Measurements from ENCODE around the gene GALC.

Gene GALC

DNA sequence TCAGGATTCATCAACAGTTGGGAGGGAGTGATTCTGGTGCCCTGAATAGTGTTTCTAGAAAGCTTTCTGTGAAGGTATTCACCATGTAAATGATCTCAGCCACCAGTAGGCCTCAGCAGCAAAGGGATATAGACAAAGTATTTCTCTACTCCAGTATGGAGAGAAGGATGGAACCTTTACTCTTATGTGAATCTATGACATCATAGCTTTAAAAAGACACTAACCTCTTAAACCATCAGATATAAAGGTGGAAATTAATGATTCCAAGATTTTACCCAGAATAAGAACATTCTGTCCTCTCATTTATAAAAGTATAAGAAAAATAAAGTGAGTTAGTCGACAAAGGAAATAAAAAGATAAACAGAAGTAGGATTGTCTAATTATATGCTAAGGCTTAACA, 16.5 kb upstream of the GALC start:
- Mint-ChIP-seq H3K9me3 (no peaks in the 10 kb centered on the region), H3K4me3 (no peak overlapping the region), H3K4me1 (no peaks in the 10 kb centered on the region), H3K27me3 (ENCODE audit: low read depth, poor library complexity) (peaks cover 8% of the 10 kb centered on the region), H3K36me3 (ENCODE audit: low read depth) (no peaks in the 10 kb centered on the region), H3K27ac (no peak overlapping the region)
- no peak for DNase-seq
- TF ChIP-seq, protein P1, sequence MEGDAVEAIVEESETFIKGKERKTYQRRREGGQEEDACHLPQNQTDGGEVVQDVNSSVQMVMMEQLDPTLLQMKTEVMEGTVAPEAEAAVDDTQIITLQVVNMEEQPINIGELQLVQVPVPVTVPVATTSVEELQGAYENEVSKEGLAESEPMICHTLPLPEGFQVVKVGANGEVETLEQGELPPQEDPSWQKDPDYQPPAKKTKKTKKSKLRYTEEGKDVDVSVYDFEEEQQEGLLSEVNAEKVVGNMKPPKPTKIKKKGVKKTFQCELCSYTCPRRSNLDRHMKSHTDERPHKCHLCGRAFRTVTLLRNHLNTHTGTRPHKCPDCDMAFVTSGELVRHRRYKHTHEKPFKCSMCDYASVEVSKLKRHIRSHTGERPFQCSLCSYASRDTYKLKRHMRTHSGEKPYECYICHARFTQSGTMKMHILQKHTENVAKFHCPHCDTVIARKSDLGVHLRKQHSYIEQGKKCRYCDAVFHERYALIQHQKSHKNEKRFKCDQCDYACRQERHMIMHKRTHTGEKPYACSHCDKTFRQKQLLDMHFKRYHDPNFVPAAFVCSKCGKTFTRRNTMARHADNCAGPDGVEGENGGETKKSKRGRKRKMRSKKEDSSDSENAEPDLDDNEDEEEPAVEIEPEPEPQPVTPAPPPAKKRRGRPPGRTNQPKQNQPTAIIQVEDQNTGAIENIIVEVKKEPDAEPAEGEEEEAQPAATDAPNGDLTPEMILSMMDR (IDR thresholded peaks at IDR 0.05), result no peak

DNA sequence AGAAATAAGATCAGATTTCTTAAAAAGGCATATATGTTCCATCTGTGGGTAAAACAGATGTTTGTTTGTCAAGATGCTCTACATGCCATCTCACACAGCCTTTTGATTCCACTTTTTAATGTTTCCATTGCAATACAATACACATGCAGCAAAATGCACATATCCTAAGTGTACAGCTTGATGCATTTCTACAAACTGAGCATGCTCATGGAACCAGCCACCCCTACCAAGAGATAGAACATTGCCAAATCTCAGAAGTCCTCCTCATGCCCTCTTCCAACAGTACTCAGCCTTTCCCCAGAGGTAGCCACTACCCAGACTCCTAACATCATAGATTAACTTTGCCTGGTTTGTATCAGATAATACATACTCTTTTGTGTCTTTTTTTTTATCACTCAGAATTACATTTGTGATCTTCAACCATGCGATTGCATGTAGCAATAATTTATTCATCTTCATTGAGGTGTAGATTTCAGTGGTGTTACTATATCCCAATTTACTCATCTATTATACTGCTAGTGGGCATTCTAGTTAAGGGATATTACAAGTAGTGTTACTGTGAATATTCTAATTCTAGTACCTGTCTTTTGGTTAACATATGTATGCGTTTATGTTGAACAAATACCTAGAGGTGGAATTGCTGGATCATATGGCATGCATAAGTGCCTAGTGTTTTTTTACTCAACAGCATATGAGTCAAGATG, 15.2 kb upstream of the GALC start:
- H3K27me3 Mint-ChIP-seq (ENCODE audit: low read depth, poor library complexity), result peaks cover 8% of the 10 kb centered on the region
- TF ChIP-seq, protein P1 (IDR thresholded peaks at IDR 0.05), result no peak
- H3K36me3 Mint-ChIP-seq (ENCODE audit: low read depth), result no peaks in the 10 kb centered on the region

DNA sequence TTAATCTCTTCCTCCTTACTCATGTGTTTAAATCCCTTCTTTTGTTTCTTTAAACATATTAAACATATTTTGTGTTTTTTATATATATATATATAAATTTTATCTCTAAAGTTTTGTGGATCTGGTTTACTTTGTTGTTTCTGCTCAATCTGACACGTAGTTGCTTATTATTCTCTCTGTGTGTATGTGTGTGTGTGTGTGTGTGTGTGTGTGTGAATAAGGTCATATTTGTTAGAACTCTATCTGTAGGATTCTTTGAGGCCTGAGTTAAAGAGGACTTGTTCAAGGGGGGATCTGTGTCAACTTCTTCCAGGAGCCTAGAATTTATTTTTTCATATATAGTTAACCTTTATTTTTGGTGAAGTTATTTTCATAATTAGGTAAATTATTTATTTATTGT, 14.6 kb upstream of the GALC start:
- DNase-seq, result no peak
- TF ChIP-seq, protein P1 (IDR thresholded peaks at IDR 0.05), result no peak
- peaks cover 8% of the 10 kb centered on the region for H3K27me3 Mint-ChIP-seq (ENCODE audit: low read depth, poor library complexity)
- H3K9me3 Mint-ChIP-seq, result no peaks in the 10 kb centered on the region
- H3K4me3 Mint-ChIP-seq, result no peak overlapping the region
- H3K36me3 Mint-ChIP-seq (ENCODE audit: low read depth), result no peaks in the 10 kb centered on the region
- no peaks in the 10 kb centered on the region for H3K4me1 Mint-ChIP-seq
- no peak overlapping the region for H3K27ac Mint-ChIP-seq

More for the DNA sequence above, 15.2 kb upstream of the GALC start:
- no peaks in the 10 kb centered on the region for H3K9me3 Mint-ChIP-seq
- DNase-seq, result no peak
- H3K4me1 Mint-ChIP-seq, result no peaks in the 10 kb centered on the region
- no peak overlapping the region for H3K27ac Mint-ChIP-seq
- H3K4me3 Mint-ChIP-seq, result no peak overlapping the region

- DNase-seq, result no peak
- Mint-ChIP-seq H3K4me1 (no peaks in the 10 kb centered on the region), H3K4me3 (no peak overlapping the region), H3K27me3 (ENCODE audit: low read depth, poor library complexity) (no peaks in the 10 kb centered on the region), H3K9me3 (no peaks in the 10 kb centered on the region), H3K36me3 (ENCODE audit: low read depth) (no peaks in the 10 kb centered on the region), H3K27ac (no peak overlapping the region)
- TF ChIP-seq, protein P1 (IDR thresholded peaks at IDR 0.05), result no peak
Measured at GRCh38 chr14:88005978-88006851, 13.2 kb upstream of the GALC start.

DNA sequence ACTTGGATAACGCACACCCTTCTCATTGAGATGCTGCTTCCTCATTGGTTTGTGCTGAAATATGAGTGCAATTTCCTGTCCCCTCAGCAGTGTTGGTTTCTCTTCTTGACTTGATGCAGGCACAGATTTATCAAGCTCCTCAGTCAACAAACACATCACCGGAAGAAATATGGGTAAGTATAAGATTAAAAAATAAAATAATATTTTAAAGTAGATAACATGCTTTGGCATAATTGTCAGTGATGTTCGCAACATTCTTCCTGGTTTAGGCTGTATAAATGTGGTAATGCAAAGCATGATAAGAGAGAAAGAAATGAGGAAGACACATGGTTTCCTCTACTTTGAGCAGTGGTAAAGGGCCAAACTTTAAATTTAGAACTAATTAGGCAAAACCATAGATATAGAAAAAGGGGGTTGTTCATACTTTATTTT, 12.1 kb upstream of the GALC start, which contains the start of gene GPR65:
Gene GPR65, plus strand, starts transcription at position 86 of the 432 bp plus-strand sequence. CDS start 5,713 bp downstream, outside the sequence.
- Mint-ChIP-seq H3K4me3 (no peak within 1 kb of the TSS), H3K27ac (no peak within 1 kb of the TSS), H3K9me3 (no peaks in the 10 kb centered on the region), H3K27me3 (ENCODE audit: low read depth, poor library complexity) (peaks cover 4% of the 10 kb centered on the region), H3K4me1 (no peaks in the 10 kb centered on the region), H3K36me3 (ENCODE audit: low read depth) (no peaks in the 10 kb centered on the region)
- DNase-seq, result no peak
- TF ChIP-seq, protein P1 (IDR thresholded peaks at IDR 0.05), result no peak

Measured in nephron progenitor cell (in vitro differentiated cells).